Right cardiac atrium (tissue), 5 donors: ENCODE measurements around the gene RASGRP4. TPM values are rescaled to one million over a fixed set of nuclear protein-coding genes. Genes with fewer than 3 reads are reported as not detected.
A peak's percentile ranks its signal among the peaks of the same experiment; 100 is the strongest.
"Not testable (repeated sequence)": the region's sequence is repeated elsewhere in the genome, so short reads cannot be mapped to it uniquely, and the experiment has no call there.

Experiments
- ATAC-seq, 2 donors: fragments of 200-7000 bp; cut with Tn5 transposase; one replicate each; pipeline versions ENCODE4 v1.8.0 to v1.9.1; 2020; ENCODE audit warnings: moderate library complexity in 2 of 2, mild to moderate bottlenecking in 1 of 2
- DNase-seq, 3 donors: peaks; one replicate each; pipeline ENCODE4 v3.0.0-alpha.2; 2020
- H3K27ac ChIP-seq: one replicate; pipeline ENCODE4 v1.5.1; 2013; ENCODE audit warnings: mild to moderate bottlenecking, low read length, control low read depth, moderate library complexity
- H3K27me3 ChIP-seq: one replicate; pipeline ENCODE4 v1.6.1; 2013; ENCODE audit not compliant: control insufficient read depth, insufficient read depth
- H3K4me1 ChIP-seq: one replicate; pipeline ENCODE4 v1.6.1; 2013; ENCODE audit warnings: low read length; ENCODE audit not compliant: control insufficient read depth, insufficient read depth
- H3K4me3 ChIP-seq: one replicate; pipeline ENCODE4 v1.5.1; 2013; ENCODE audit warnings: low read length, control low read depth
- H3K9me3 ChIP-seq: one replicate; pipeline ENCODE4 v1.6.1; 2013; ENCODE audit warnings: low read length; ENCODE audit not compliant: control insufficient read depth
- WGBS: extraction: QIAGEN DNeasy Blood & Tissue Kit; methylation state at CpG from one replicate; pipeline ENCODE4 v1.1.7; 2013; 5-methylcytosine and 5-hydroxymethylcytosine counted together
- intact Hi-C, 4 donors: fragments of 100-400 bp; cut with DNase I; formaldehyde crosslinking; loops; one replicate each; pipeline versions ENCODE4 v1.11.0 to v1.14.0; 2022 to 2023
- polyA plus RNA-seq: library from polyadenylated mRNA; stranded (reverse); fragments of 200-250 nt; gene quantifications from one replicate; pipeline ENCODE4 v1.2.3, GENCODE V29; 2013
- total RNA-seq, 4 donors: library from RNA; stranded (reverse); fragmentation: NEBNext Ultra II Directional; extraction: Animal tissue kit (Norgen Biotek cat#: 25700); gene quantifications; one replicate each; pipeline ENCODE4 v1.2.1, GENCODE V29; 2021
- donor health status: healthy with polysubstance abuse.
- donor health status: DM: no; HTN: yes; CAD: no.
- donor health status: DM: no; HTN: no; CAD: no.
- donor health status: DM: no; HTN: yes; CAD: no; lungs with severe emphysema.
- donor health status: DM: yes; HTN: yes; CAD: no.

The RASGRP4 gene
- total and polyA plus RNA-seq, 5 donors = 0.81 to 3.2 (median 1.5) TPM

GRCh38 chr19:38367041-38367440, 59.0 kb downstream of the RASGRP4 start:
- intact Hi-C loops = no loop called here

GRCh38 chr19:38362946-38363688, 62.9 kb downstream of the RASGRP4 start:
- H3K27ac ChIP-seq, ATAC-seq, H3K27me3 ChIP-seq, DNase-seq, intact Hi-C loops, H3K9me3 ChIP-seq, H3K4me3 ChIP-seq, H3K4me1 ChIP-seq: not testable (repeated sequence)
- 86% methylated on average over 15 of the region's 16 CpGs for WGBS

More at GRCh38 chr19:38367041-38367440, 59.0 kb downstream of the RASGRP4 start:
- Histone ChIP-seq H3K9me3 (no peaks in the 10 kb centered on the region), H3K4me3 (no peak overlapping the region), H3K4me1 (no peaks in the 10 kb centered on the region), H3K27me3 (no peaks in the 10 kb centered on the region), H3K27ac (no peak overlapping the region)
- DNase-seq (no peak), ATAC-seq (no peak)
- 80% methylated on average over 12 of the region's 12 CpGs for WGBS

- no peaks in the 10 kb centered on the region for H3K9me3 ChIP-seq
- ATAC-seq = peak; percentile 87 to 90
- no peak overlapping the region for H3K27ac ChIP-seq
- intact Hi-C loops = no loop called here
- DNase-seq = peak; percentile 89 to 96 (median 95)
- WGBS = 2% methylated on average over 68 of the region's 68 CpGs
- no peaks in the 10 kb centered on the region for H3K27me3 ChIP-seq
- H3K4me3 ChIP-seq = peak overlapping the region; percentile 51
- H3K4me1 ChIP-seq = no peaks in the 10 kb centered on the region
Observed at GRCh38 chr19:38362076-38362945, 63.7 kb downstream of the RASGRP4 start.

- peak overlapping the region; percentile 51 for H3K4me3 ChIP-seq
- DNase-seq = peak; percentile 83 to 91 (median 91)
- no peaks in the 10 kb centered on the region for H3K4me1 ChIP-seq
- peak; percentile 91 to 94 for ATAC-seq
- WGBS = under 1% methylated on average over 37 of the region's 37 CpGs
- H3K27me3 ChIP-seq = no peaks in the 10 kb centered on the region
- intact Hi-C loops = no loop called here
- H3K9me3 ChIP-seq = no peaks in the 10 kb centered on the region
- no peak overlapping the region for H3K27ac ChIP-seq
Observed at GRCh38 chr19:38361633-38362075, 64.4 kb downstream of the RASGRP4 start.

GRCh38 chr19:38360839-38361631, 65.0 kb downstream of the RASGRP4 start:
- H3K9me3 ChIP-seq = no peaks in the 10 kb centered on the region
- peak; percentile 24 to 42 for ATAC-seq
- no peak overlapping the region for H3K27ac ChIP-seq
- WGBS = 17% methylated on average over 23 of the region's 23 CpGs
- H3K4me3 ChIP-seq = peak overlapping the region; percentile 51
- no peaks in the 10 kb centered on the region for H3K27me3 ChIP-seq
- H3K4me1 ChIP-seq = no peaks in the 10 kb centered on the region
- intact Hi-C loops = no loop called here
- DNase-seq = no peak

GRCh38 chr19:38360351-38360750, 65.7 kb downstream of the RASGRP4 start:
- H3K9me3 ChIP-seq = no peaks in the 10 kb centered on the region
- H3K27ac ChIP-seq = no peak overlapping the region
- no peaks in the 10 kb centered on the region for H3K27me3 ChIP-seq
- ATAC-seq (no peak), DNase-seq (no peak)
- no peak overlapping the region for H3K4me3 ChIP-seq
- no peaks in the 10 kb centered on the region for H3K4me1 ChIP-seq
- 82% methylated on average over 9 of the region's 9 CpGs for WGBS
- intact Hi-C loops = no loop called here

GRCh38 chr19:38359242-38360021, 66.6 kb downstream of the RASGRP4 start:
- WGBS = 54% methylated on average over 18 of the region's 18 CpGs
- no peaks in the 10 kb centered on the region for H3K27me3 ChIP-seq
- no peak for DNase-seq
- H3K9me3 ChIP-seq = no peaks in the 10 kb centered on the region
- ATAC-seq = no peak
- no peaks in the 10 kb centered on the region for H3K4me1 ChIP-seq
- H3K4me3 ChIP-seq = no peak overlapping the region
- intact Hi-C loops = no loop called here
- no peak overlapping the region for H3K27ac ChIP-seq

Other genes with a start within 250 kb of the RASGRP4 start
- under 1 TPM in 1 of 4 donors, not detected in 3; 0.36 TPM for gene DPF1, start 202.0 kb downstream of the RASGRP4 start, total RNA-seq
- gene DPF1, start 202.0 kb downstream of the RASGRP4 start, polyA plus RNA-seq = 0.09 TPM
- 10 to 100 TPM; 13.3 to 29.0 (median 21.7) TPM for gene PPP1R14A, start 169.8 kb downstream of the RASGRP4 start, total RNA-seq
- gene PPP1R14A, start 169.8 kb downstream of the RASGRP4 start, polyA plus RNA-seq = 51.1 TPM
- gene SPINT2, start 161.6 kb downstream of the RASGRP4 start, total RNA-seq = 10 to 100 TPM in 3 of 4 donors, 1 to 10 TPM in 1; 9.0 to 16.6 (median 12.2) TPM
- gene SPINT2, start 161.6 kb downstream of the RASGRP4 start, polyA plus RNA-seq = 5.7 TPM
- gene C19orf33, start 122.0 kb downstream of the RASGRP4 start, total RNA-seq = under 1 TPM in 2 of 4 donors, not detected in 2; 0.57 to 0.89 TPM
- gene C19orf33, start 122.0 kb downstream of the RASGRP4 start, polyA plus RNA-seq = 4.3 TPM
- gene YIF1B, start 110.3 kb downstream of the RASGRP4 start, total RNA-seq = 10 to 100 TPM; 15.9 to 24.4 (median 19.9) TPM
- gene YIF1B, start 110.3 kb downstream of the RASGRP4 start, polyA plus RNA-seq = 25.7 TPM
- gene KCNK6, start 106.4 kb downstream of the RASGRP4 start, total RNA-seq = 1 to 10 TPM; 2.2 to 3.0 (median 2.8) TPM
- 2.4 TPM for gene KCNK6, start 106.4 kb downstream of the RASGRP4 start, polyA plus RNA-seq
- gene CATSPERG, start 90.4 kb downstream of the RASGRP4 start, total RNA-seq = 1 to 10 TPM; 1.2 to 2.0 (median 1.6) TPM
- 1.4 TPM for gene CATSPERG, start 90.4 kb downstream of the RASGRP4 start, polyA plus RNA-seq
- gene PSMD8, start 51.6 kb downstream of the RASGRP4 start, total RNA-seq = 100 to 1,000 TPM; 223 to 311 (median 259) TPM
- 255 TPM for gene PSMD8, start 51.6 kb downstream of the RASGRP4 start, polyA plus RNA-seq
- 1 to 10 TPM in 1 of 4 donors, under 1 TPM in 3; 0.09 to 1.3 (median 0.63) TPM for gene GGN, start 38.2 kb downstream of the RASGRP4 start, total RNA-seq
- gene GGN, start 38.2 kb downstream of the RASGRP4 start, polyA plus RNA-seq = 0.11 TPM
- gene SPRED3, start 37.5 kb downstream of the RASGRP4 start, total RNA-seq = 1 to 10 TPM in 1 of 4 donors, under 1 TPM in 3; 0.26 to 2.3 (median 0.63) TPM
- 0.27 TPM for gene SPRED3, start 37.5 kb downstream of the RASGRP4 start, polyA plus RNA-seq
- 10 to 100 TPM; 10.4 to 16.7 (median 13.6) TPM for gene FAM98C, start 23.1 kb downstream of the RASGRP4 start, total RNA-seq
- 10.3 TPM for gene FAM98C, start 23.1 kb downstream of the RASGRP4 start, polyA plus RNA-seq
- 1 to 10 TPM in 3 of 4 donors, under 1 TPM in 1; 0.80 to 1.6 (median 1.2) TPM for gene RYR1, start 7.5 kb upstream of the RASGRP4 start, total RNA-seq
- gene RYR1, start 7.5 kb upstream of the RASGRP4 start, polyA plus RNA-seq = 1.1 TPM
- gene MAP4K1, start 191.7 kb upstream of the RASGRP4 start, total RNA-seq = 1 to 10 TPM; 1.0 to 4.4 (median 3.0) TPM
- gene MAP4K1, start 191.7 kb upstream of the RASGRP4 start, polyA plus RNA-seq = 0.88 TPM
- gene EIF3K, start 193.0 kb upstream of the RASGRP4 start, total RNA-seq = 100 to 1,000 TPM; 477 to 576 (median 534) TPM
- gene EIF3K, start 193.0 kb upstream of the RASGRP4 start, polyA plus RNA-seq = 829 TPM
- 100 to 1,000 TPM; 116 to 226 (median 122) TPM for gene ACTN4, start 221.4 kb upstream of the RASGRP4 start, total RNA-seq
- gene ACTN4, start 221.4 kb upstream of the RASGRP4 start, polyA plus RNA-seq = 87.4 TPM